Naive thymus-derived CD8-positive, alpha-beta T cell (primary cell): ENCODE results near the gene GRP. TPM values are rescaled to one million over a fixed set of nuclear protein-coding genes. Genes with fewer than 3 reads are reported as not detected.
A peak's percentile ranks its signal among the peaks of the same experiment; 100 is the strongest.

Experiments
- ATAC-seq, 2 donors: fragments of 150-1000 bp; cut with Tn5 transposase in 1 of 2; sonication (Bioruptor Pico), chemical (Tn5 transposase) in 1 of 2; 1 replicate in 1 of 2; 2 replicates in 1 of 2; pipeline ENCODE4 v1.10.0; 2021; ENCODE audit warnings: mild to moderate bottlenecking in 2 of 2, moderate library complexity in 2 of 2
- POLR2A ChIA-PET: fragments of 350-600 bp; sonication (Branson Sonifier 250); formaldehyde crosslinking; loops from one replicate; lab custom pipeline; 2021; ENCODE audit warnings: antibody characterized with exemption; lab: Charles Lee
- DNase-seq, 10 donors: peaks; one replicate each; pipeline versions ENCODE4 v3.0.0 to v3.0.0-alpha.2; 2020 to 2022
- H3K27ac Mint-ChIP-seq, 10 donors: one replicate each; pipeline ENCODE4 v1.8.0; 2020 to 2022; ENCODE audit warnings: mild to moderate bottlenecking in 10 of 10, mixed read lengths in 10 of 10, moderate library complexity in 4 of 10, inconsistent platforms in 1 of 10
- H3K27me3 Mint-ChIP-seq, 5 donors: one replicate each; pipeline ENCODE4 v1.8.0; 2021 to 2022; ENCODE audit warnings: mixed read lengths in 5 of 5
- H3K36me3 Mint-ChIP-seq, 3 donors: one replicate each; pipeline ENCODE4 v1.8.0; 2020 to 2022; ENCODE audit warnings: mixed read lengths in 3 of 3, mild to moderate bottlenecking in 2 of 3, inconsistent platforms in 1 of 3
- H3K4me1 Mint-ChIP-seq, 4 donors: one replicate each; pipeline ENCODE4 v1.8.0; 2021 to 2022; ENCODE audit warnings: mixed read lengths in 4 of 4
- H3K4me3 Mint-ChIP-seq, 10 donors: one replicate each; pipeline ENCODE4 v1.8.0; 2020 to 2022; ENCODE audit warnings: mild to moderate bottlenecking in 10 of 10, mixed read lengths in 10 of 10, moderate library complexity in 6 of 10, inconsistent platforms in 1 of 10
- H3K9me3 Mint-ChIP-seq, 9 donors: one replicate each; pipeline ENCODE4 v1.8.0; 2020 to 2022; ENCODE audit warnings: mixed read lengths in 9 of 9, mild to moderate bottlenecking in 3 of 9, inconsistent platforms in 1 of 9, moderate library complexity in 1 of 9
- polyA plus RNA-seq, 3 donors: library from polyadenylated mRNA; unstranded; fragments of 300-500 nt; fragmentation: Illumina TruSeq; gene quantifications; one replicate each; pipeline ENCODE4 v1.2.3, GENCODE V29; 2021
- total RNA-seq, 8 experiments: library from RNA in 2 of 8; stranded (reverse) in 2 of 8; gene quantifications; one replicate each; pipeline ENCODE4 v1.2.3 and lab custom pipeline; 2021 to 2026

Gene GRP
- total and polyA plus RNA-seq, 5 experiments from 2014 or later, result not detected

- no peak overlapping the region for H3K27ac Mint-ChIP-seq
- POLR2A ChIA-PET, result no interaction called here
Measured at GRCh38 chr18:59207506-59207905, 12.5 kb upstream of the GRP start.

DNA sequence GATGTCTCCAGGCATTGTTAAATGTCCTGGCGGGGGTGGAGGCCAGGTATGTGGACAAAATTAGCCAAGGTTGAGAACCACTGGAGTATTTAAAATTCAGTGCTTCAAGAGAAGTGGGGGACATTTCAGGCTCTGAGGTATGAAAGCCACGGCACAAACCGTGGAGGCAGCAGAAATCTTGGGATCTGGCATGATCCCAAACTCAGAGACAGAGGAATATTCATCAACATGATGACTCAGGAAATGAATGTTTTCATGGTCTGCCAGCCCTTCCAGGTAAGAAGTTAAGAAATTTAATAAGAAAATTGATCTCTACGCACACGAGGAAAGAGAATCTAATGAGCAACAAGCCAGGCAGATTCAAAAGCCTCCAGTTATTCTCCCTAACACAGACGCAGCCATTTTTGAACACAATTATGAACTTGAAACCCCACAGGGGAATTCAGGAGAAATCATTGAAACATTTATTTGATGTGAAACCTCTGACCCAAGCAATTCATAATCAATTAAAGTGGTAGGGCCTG lies 11.3 kb upstream of the GRP start:
- no peak overlapping the region for H3K27ac Mint-ChIP-seq
- no peak for DNase-seq
- POLR2A ChIA-PET, result no interaction called here
- no peaks in the 10 kb centered on the region for H3K4me1 Mint-ChIP-seq
- ATAC-seq, result no peak
- peaks cover 7 to 27% (median 15%) of the 10 kb centered on the region in 5 donors for H3K27me3 Mint-ChIP-seq
- H3K9me3 Mint-ChIP-seq, result peaks cover 0 to 1% (median 0%) of the 10 kb centered on the region in 9 donors
- H3K4me3 Mint-ChIP-seq, result no peak overlapping the region
- H3K36me3 Mint-ChIP-seq, result no peaks in the 10 kb centered on the region

More at GRCh38 chr18:59207506-59207905, 12.5 kb upstream of the GRP start:
- Mint-ChIP-seq H3K4me1 (no peaks in the 10 kb centered on the region), H3K9me3 (no peaks in the 10 kb centered on the region), H3K4me3 (no peak overlapping the region), H3K27me3 (peaks cover 7 to 24% (median 15%) of the 10 kb centered on the region in 5 donors), H3K36me3 (no peaks in the 10 kb centered on the region)
- DNase-seq, result no peak
- no peak for ATAC-seq

DNA sequence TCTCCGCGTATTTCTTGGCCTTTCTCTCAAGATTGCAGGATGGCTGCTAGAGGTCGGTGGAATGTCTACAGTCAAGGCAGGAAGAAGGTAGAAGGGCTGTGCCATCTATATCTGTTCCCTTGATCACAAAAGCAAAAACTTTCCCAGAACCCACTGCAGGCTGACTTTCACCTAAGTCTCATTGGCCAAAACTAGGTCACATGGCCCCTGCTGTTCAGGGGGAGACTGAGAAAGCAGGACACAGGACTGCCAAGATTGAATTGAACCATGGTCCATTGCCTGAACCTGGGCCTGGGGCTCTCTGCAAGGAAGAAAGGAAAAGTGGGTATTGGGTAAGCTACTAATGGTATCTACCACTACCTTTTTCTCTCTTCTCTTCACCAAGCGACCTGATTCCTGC lies 9.7 kb upstream of the GRP start:
- no peaks in the 10 kb centered on the region for H3K4me1 Mint-ChIP-seq
- peaks cover 0 to 1% (median 0%) of the 10 kb centered on the region in 9 donors for H3K9me3 Mint-ChIP-seq
- H3K4me3 Mint-ChIP-seq, result no peak overlapping the region
- DNase-seq (no peak), ATAC-seq (no peak)
- H3K36me3 Mint-ChIP-seq, result no peaks in the 10 kb centered on the region
- POLR2A ChIA-PET, result no interaction called here
- H3K27ac Mint-ChIP-seq, result no peak overlapping the region
- peaks cover 10 to 43% (median 25%) of the 10 kb centered on the region in 5 donors for H3K27me3 Mint-ChIP-seq

GRCh38 chr18:59211629-59212028 lies 8.3 kb upstream of the GRP start:
- Mint-ChIP-seq H3K27me3 (peaks cover 18 to 56% (median 30%) of the 10 kb centered on the region in 5 donors), H3K4me1 (no peaks in the 10 kb centered on the region), H3K36me3 (no peaks in the 10 kb centered on the region), H3K9me3 (peaks cover 0 to 1% (median 0%) of the 10 kb centered on the region in 9 donors), H3K4me3 (no peak overlapping the region), H3K27ac (no peak overlapping the region)
- no peak for DNase-seq
- no peak for ATAC-seq
- POLR2A ChIA-PET, result no interaction called here

GRCh38 chr18:59218018-59218417 lies 1.9 kb upstream of the GRP start:
- Mint-ChIP-seq H3K4me1 (peaks cover 9 to 17% (median 12%) of the 10 kb centered on the region in 4 donors), H3K4me3 (no peak overlapping the region), H3K27ac (no peak overlapping the region), H3K27me3 (peaks cover 35 to 96% (median 64%) of the 10 kb centered on the region in 5 donors), H3K36me3 (no peaks in the 10 kb centered on the region), H3K9me3 (no peaks in the 10 kb centered on the region)
- DNase-seq, result no peak
- no peak for ATAC-seq
- POLR2A ChIA-PET, result no interaction called here

DNA sequence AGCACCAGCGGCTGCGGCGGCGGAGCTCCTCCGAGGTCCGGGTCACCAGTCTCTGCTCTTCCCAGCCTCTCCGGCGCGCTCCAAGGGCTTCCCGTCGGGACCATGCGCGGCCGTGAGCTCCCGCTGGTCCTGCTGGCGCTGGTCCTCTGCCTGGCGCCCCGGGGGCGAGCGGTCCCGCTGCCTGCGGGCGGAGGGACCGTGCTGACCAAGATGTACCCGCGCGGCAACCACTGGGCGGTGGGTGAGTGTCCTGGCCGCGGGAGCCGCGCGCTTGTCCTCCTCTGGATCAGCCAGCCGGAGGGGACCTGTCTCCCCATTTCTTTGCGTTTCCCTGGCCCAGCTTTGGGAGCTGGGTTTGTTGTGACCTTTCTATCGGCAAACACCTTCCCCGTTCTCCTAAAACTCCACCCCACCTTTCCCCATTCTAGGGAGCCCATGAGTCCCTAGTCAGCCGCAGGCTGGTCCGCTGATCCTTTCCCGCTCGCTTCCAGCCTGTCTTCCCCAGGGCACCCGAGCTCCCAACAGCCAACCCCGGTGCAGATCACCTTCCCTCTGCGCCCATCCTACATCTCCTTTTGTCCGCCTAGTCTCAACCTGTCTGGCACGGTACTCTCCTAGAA lies 316 bp downstream of the GRP start:
- Mint-ChIP-seq H3K9me3 (no peaks in the 10 kb centered on the region), H3K27ac (no peak overlapping the region)
- POLR2A ChIA-PET, result no interaction called here

DNA sequence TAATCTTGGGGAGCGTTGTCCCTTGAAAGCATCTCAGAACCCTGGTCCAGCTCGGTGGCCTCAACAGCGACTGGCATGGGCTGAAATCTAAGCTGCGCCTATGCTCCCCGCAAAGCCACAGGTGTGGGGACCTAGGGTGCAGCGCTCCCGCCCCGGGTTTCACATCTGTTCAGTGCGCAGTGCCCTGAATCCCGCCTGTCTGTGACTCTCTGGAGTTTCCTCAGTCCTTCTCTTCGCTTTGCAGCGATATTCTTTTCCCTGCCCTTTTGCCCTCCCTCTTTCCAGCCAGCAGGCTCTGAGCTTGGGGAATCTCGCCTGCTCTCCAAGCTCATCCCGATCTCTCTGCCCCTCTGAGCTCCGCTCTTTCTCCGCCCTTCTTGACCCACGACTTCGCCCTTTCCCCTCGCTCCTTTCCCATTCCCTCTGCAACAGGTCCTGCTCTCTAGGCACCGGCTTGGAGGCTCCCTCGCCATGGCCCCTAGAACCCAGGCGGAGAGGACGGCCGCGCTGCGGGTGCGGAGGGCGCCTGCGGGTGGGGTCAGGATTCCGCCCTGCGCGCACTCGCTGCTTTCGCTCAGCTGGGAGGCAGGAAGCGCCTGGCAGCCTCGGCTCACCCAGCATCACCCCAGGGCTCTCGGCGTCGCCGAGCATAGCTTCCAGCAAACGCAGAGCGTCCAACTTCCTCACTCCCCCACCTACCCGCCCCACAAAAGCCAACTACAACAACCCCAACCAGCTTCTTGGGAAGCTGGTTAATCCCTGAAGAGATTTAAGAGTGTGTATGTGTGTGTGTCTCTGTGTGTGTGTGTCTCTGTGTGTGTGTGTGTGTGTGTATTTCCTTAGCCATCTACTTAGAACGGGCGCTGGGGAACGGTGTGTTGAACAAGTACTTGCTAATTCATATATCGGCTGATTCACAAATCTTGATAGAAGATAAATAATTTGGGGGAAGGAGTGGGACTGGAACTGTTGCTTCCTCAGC lies 1.1 kb downstream of the GRP start:
- H3K9me3 Mint-ChIP-seq, result no peaks in the 10 kb centered on the region
- H3K27ac Mint-ChIP-seq, result peak overlapping the region in 1 of 10 donors; percentile 69
- peak overlapping the region in 3 of 10 donors; percentile 15 to 60 (median 28) for H3K4me3 Mint-ChIP-seq
- no peak for DNase-seq
- POLR2A ChIA-PET, result no interaction called here
- peaks cover 9 to 17% (median 12%) of the 10 kb centered on the region in 4 donors for H3K4me1 Mint-ChIP-seq
- no peak for ATAC-seq
- peaks cover 33 to 92% (median 56%) of the 10 kb centered on the region in 5 donors for H3K27me3 Mint-ChIP-seq
- H3K36me3 Mint-ChIP-seq, result no peaks in the 10 kb centered on the region

More for the DNA sequence above, 316 bp downstream of the GRP start:
- no peak for DNase-seq
- Mint-ChIP-seq H3K36me3 (no peaks in the 10 kb centered on the region), H3K4me3 (peak overlapping the region in 2 of 10 donors; percentile 15 to 28), H3K4me1 (peaks cover 9 to 17% (median 12%) of the 10 kb centered on the region in 4 donors), H3K27me3 (peaks cover 37 to 92% (median 58%) of the 10 kb centered on the region in 5 donors)
- no peak for ATAC-seq

GRCh38 chr18:59222341-59222740 lies 2.4 kb downstream of the GRP start:
- Mint-ChIP-seq H3K27ac (no peak overlapping the region), H3K4me3 (no peak overlapping the region), H3K9me3 (no peaks in the 10 kb centered on the region), H3K27me3 (peaks cover 34 to 90% (median 60%) of the 10 kb centered on the region in 5 donors), H3K4me1 (peaks cover 9 to 17% (median 12%) of the 10 kb centered on the region in 4 donors), H3K36me3 (no peaks in the 10 kb centered on the region)
- DNase-seq, result no peak
- POLR2A ChIA-PET, result no interaction called here
- no peak for ATAC-seq

- DNase-seq, result no peak
- peaks cover 0 to 2% (median 0%) of the 10 kb centered on the region in 9 donors for H3K9me3 Mint-ChIP-seq
- POLR2A ChIA-PET, result no interaction called here
- ATAC-seq, result no peak
- no peak overlapping the region for H3K27ac Mint-ChIP-seq
- no peak overlapping the region for H3K4me3 Mint-ChIP-seq
- H3K27me3 Mint-ChIP-seq, result peaks cover 18 to 76% (median 39%) of the 10 kb centered on the region in 5 donors
- H3K36me3 Mint-ChIP-seq, result no peaks in the 10 kb centered on the region
- H3K4me1 Mint-ChIP-seq, result no peaks in the 10 kb centered on the region
Measured at GRCh38 chr18:59228351-59228750, 8.4 kb downstream of the GRP start.

- no peak for ATAC-seq
- POLR2A ChIA-PET, result no interaction called here
- peaks cover 0 to 2% (median 0%) of the 10 kb centered on the region in 9 donors for H3K9me3 Mint-ChIP-seq
- no peak overlapping the region for H3K27ac Mint-ChIP-seq
- DNase-seq, result no peak
- peaks cover 14 to 69% (median 35%) of the 10 kb centered on the region in 5 donors for H3K27me3 Mint-ChIP-seq
- H3K4me1 Mint-ChIP-seq, result no peaks in the 10 kb centered on the region
- no peaks in the 10 kb centered on the region for H3K36me3 Mint-ChIP-seq
- H3K4me3 Mint-ChIP-seq, result no peak overlapping the region
Measured at GRCh38 chr18:59229191-59229590, 9.2 kb downstream of the GRP start.

- no peak for ATAC-seq
- POLR2A ChIA-PET, result no interaction called here
- H3K27ac Mint-ChIP-seq, result no peak overlapping the region
- H3K9me3 Mint-ChIP-seq, result peaks cover 0 to 2% (median 0%) of the 10 kb centered on the region in 9 donors
- peaks cover 14 to 69% (median 35%) of the 10 kb centered on the region in 5 donors for H3K27me3 Mint-ChIP-seq
- H3K36me3 Mint-ChIP-seq, result no peaks in the 10 kb centered on the region
- no peak overlapping the region for H3K4me3 Mint-ChIP-seq
- H3K4me1 Mint-ChIP-seq, result no peaks in the 10 kb centered on the region
- DNase-seq, result no peak
Measured at GRCh38 chr18:59229701-59230443, 9.9 kb downstream of the GRP start.

DNA sequence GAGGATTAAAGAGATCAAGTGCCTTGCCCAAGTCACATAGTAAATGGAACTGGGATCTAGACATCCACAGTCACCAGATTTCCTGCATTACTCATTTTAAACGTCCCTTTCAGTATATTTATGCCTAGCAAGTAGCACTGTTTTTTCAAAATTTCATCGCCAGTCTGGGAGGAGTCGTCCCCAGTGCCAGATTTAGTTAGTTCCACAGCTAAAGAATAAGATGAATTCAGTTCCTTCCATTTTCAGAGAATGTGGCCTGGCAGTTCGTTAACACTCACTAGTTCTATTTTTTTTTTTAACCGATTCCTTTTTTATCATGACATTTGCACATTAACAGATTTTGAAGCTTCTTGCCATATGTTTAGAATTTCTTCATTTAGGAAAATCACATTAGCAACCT lies 11.2 kb downstream of the GRP start:
- H3K27ac Mint-ChIP-seq, result no peak overlapping the region
- H3K9me3 Mint-ChIP-seq, result peaks cover 0 to 2% (median 0%) of the 10 kb centered on the region in 9 donors
- POLR2A ChIA-PET, result no interaction called here
- peaks cover 0 to 2% (median 0%) of the 10 kb centered on the region in 3 donors for H3K36me3 Mint-ChIP-seq
- H3K27me3 Mint-ChIP-seq, result peaks cover 18 to 61% (median 33%) of the 10 kb centered on the region in 5 donors
- DNase-seq, result no peak
- no peak overlapping the region for H3K4me3 Mint-ChIP-seq
- no peak for ATAC-seq
- no peaks in the 10 kb centered on the region for H3K4me1 Mint-ChIP-seq
